Lower leg skin (tissue), 4 donors: ENCODE results near the gene PRKAG1. TPM values are rescaled to one million over a fixed set of nuclear protein-coding genes. Genes with fewer than 3 reads are reported as not detected.

Experiments
- DNase-seq, 2 donors: peaks; one replicate each; pipeline ENCODE4 v3.0.0-alpha.2; 2019; ENCODE audit warnings: low spot score in 2 of 2
- H3K4me3 ChIP-seq: fragments of 200-600 bp; sonication (generic); 2 replicates; pipeline ENCODE4 v1.5.1; 2017; ENCODE audit warnings: mild to moderate bottlenecking, low read depth; ENCODE audit not compliant: poor library complexity, severe bottlenecking
- CTCF ChIP-seq, 3 donors: fragments of 450-650 bp; IDR thresholded peaks; one replicate each; pipeline ENCODE4 v1.5.1; 2016; ENCODE audit warnings: antibody characterized with exemption in 3 of 3, mild to moderate bottlenecking in 3 of 3, moderate library complexity in 2 of 3
- POLR2A ChIP-seq, 2 donors: fragments of 450-650 bp; IDR thresholded peaks; one replicate each; pipeline ENCODE4 v1.6.1; 2016 to 2017; ENCODE audit warnings: antibody characterized with exemption in 2 of 2, mild to moderate bottlenecking in 1 of 2, moderate library complexity in 1 of 2
- WGBS, 2 donors: methylation state at CpG; one replicate each; pipeline ENCODE4 v1.1.5; 2018; 5-methylcytosine and 5-hydroxymethylcytosine counted together
- intact Hi-C: fragments of 100-400 bp; cut with DNase I; formaldehyde crosslinking; loops from one replicate; pipeline ENCODE4 v1.15.0; 2023; ENCODE audit warnings: low total_unique reads
- total RNA-seq, 4 donors: library from RNA; depleted of rRNA; stranded (reverse); fragments of >200 nt; gene quantifications; one replicate each; pipeline ENCODE4 v1.1.0, GENCODE V29; 2016

Gene PRKAG1
- total RNA-seq, 4 donors from 2014 or later, result 30.3 to 57.8 (median 49.2) TPM

GRCh38 chr12:48985475-48985897 lies 33.1 kb downstream of the PRKAG1 start:
- intact Hi-C loops, result no loop called here
- 24 to 29% methylated on average over 10 of the region's 10 CpGs for WGBS, 2 donors
- peak in 1 of 2 donors; percentile 80 for DNase-seq
- H3K4me3 ChIP-seq, result no peak overlapping the region
- no peak for TF ChIP-seq CTCF (IDR thresholded peaks at IDR 0.05)
- no peak for TF ChIP-seq POLR2A (IDR thresholded peaks at IDR 0.05)

DNA sequence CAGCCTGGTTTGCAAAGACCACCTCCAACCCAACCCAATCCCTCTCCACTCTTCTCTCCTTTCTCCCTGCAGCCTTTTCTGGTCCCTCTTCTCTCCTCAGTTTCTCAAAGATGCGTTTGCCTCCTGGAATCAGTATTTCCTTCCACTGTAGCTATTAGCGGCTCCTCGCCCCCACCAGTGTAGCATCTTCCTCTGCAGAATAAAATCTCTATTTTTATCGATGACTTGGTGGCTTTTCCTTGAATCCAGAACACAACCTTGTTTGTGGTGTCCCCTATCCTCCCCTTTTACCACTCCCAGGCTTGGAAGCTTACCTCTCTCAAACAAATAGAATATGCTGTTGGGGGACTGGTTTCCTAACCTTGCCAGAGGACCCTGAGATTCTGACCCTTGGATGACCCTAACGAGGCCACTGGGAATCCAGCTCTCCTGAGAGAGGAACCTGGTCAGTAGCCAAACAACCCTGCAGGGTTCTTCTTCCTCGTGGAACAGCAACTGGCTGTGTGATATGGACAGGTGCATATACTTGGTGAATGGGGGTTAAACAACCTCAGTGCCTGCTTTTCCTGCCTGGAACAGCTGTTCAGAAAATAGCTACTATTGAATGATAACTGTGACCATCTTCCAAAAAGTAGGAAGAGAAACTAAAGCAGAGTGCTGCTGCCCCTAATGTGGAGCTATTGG lies 36.0 kb downstream of the PRKAG1 start:
- 61 to 64% methylated on average over 6 of the region's 6 CpGs for WGBS, 2 donors
- intact Hi-C loops, result no loop called here
- no peak for TF ChIP-seq POLR2A (IDR thresholded peaks at IDR 0.05)
- TF ChIP-seq CTCF (IDR thresholded peaks at IDR 0.05), result no peak

GRCh38 chr12:48981757-48982157 lies 36.8 kb downstream of the PRKAG1 start:
- intact Hi-C loops, result no loop called here
- no peak overlapping the region for H3K4me3 ChIP-seq
- no peak for DNase-seq
- WGBS, 2 donors, result 28 to 31% methylated on average over 13 of the region's 13 CpGs
- TF ChIP-seq CTCF (IDR thresholded peaks at IDR 0.05), result no peak
- TF ChIP-seq POLR2A (IDR thresholded peaks at IDR 0.05), result no peak

More for the DNA sequence above, 36.0 kb downstream of the PRKAG1 start:
- H3K4me3 ChIP-seq, result no peak overlapping the region
- DNase-seq, result no peak

GRCh38 chr12:48980953-48981756 lies 37.4 kb downstream of the PRKAG1 start:
- 3 to 6% methylated on average over 38 to 64 of the region's 91 CpGs for WGBS, 2 donors
- DNase-seq, result no peak
- intact Hi-C loops, result no loop called here
- TF ChIP-seq POLR2A (IDR thresholded peaks at IDR 0.05) (no peak), CTCF (IDR thresholded peaks at IDR 0.05) (no peak)
- no peak overlapping the region for H3K4me3 ChIP-seq

DNA sequence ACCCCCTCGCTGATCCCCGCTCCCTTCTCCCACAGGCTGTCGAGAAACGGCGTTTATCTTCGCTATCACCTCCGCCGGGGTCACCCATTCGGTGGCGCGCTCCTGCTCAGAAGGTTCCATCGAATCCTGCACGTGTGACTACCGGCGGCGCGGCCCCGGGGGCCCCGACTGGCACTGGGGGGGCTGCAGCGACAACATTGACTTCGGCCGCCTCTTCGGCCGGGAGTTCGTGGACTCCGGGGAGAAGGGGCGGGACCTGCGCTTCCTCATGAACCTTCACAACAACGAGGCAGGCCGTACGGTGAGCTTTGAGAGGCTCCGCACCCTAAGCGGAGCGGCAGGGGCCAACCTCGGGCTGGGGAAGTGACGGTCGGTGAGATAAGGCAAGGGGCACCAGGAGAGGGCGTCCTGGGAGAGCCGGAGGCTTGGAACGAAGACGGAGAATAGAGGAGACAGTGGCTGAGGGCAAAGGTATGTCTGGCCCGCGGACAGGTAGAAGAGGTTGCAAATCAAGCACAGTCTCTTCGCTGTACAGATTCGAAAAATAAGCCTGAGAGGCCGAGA lies 38.1 kb downstream of the PRKAG1 start:
- 1 to 3% methylated on average over 23 to 42 of the region's 46 CpGs for WGBS, 2 donors
- H3K4me3 ChIP-seq, result no peak overlapping the region
- intact Hi-C loops, result no loop called here
- DNase-seq, result no peak
- TF ChIP-seq CTCF (IDR thresholded peaks at IDR 0.05) (no peak), POLR2A (IDR thresholded peaks at IDR 0.05) (no peak)
